ENCODE data around the gene GEMIN5. TPM values are rescaled to one million over a fixed set of nuclear protein-coding genes. Genes with fewer than 3 reads are reported as not detected.

The GEMIN5 gene
- total and polyA plus RNA-seq, 2 of the 13 experiments (the other 11 are each of a cell fraction or from before 2014, with no cell fraction given): 6.6 to 28.6 TPM

DNA sequence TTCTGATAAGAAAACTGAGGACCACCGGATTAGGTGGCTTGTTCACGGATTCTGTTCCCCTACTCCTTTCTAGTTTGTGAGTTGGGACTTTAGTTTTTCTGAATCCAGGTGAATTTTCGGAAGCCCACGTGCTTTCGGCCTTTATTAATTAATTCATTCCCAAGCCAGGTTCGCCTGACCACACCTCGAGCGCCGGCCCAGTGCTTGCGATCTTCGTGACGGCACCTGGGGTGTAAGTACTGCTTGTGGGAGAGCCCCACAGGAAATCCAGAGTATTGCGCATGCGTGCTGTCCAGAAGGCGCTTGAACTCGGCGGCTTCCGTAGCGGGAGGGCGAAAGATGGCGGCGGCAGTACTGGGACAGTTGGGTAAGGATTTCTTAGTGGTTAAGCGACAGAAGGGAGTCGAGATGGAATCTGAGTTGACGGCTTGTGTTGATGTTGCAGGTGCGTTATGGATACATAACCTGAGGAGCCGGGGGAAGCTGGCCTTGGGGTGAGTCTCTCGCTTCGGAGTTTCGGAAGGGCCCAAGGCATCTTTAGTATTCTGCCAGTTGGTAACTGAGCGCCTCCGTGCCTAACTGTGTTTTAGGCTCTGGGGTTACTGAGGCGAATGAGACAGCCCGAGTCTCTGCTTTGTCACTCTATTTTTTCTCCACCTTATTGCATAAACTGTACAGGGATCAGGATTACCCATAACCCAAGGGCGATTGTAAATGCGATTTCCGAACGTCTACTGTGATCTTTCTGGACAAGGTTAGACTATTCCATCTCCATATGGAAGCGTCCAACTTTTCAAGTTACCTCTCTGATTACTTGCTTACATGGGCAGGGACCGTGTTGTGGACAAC is 3.0 kb upstream of the GEMIN5 start, which contains the start of gene MRPL22 (continued):
- TF ChIP-seq, protein P1, sequence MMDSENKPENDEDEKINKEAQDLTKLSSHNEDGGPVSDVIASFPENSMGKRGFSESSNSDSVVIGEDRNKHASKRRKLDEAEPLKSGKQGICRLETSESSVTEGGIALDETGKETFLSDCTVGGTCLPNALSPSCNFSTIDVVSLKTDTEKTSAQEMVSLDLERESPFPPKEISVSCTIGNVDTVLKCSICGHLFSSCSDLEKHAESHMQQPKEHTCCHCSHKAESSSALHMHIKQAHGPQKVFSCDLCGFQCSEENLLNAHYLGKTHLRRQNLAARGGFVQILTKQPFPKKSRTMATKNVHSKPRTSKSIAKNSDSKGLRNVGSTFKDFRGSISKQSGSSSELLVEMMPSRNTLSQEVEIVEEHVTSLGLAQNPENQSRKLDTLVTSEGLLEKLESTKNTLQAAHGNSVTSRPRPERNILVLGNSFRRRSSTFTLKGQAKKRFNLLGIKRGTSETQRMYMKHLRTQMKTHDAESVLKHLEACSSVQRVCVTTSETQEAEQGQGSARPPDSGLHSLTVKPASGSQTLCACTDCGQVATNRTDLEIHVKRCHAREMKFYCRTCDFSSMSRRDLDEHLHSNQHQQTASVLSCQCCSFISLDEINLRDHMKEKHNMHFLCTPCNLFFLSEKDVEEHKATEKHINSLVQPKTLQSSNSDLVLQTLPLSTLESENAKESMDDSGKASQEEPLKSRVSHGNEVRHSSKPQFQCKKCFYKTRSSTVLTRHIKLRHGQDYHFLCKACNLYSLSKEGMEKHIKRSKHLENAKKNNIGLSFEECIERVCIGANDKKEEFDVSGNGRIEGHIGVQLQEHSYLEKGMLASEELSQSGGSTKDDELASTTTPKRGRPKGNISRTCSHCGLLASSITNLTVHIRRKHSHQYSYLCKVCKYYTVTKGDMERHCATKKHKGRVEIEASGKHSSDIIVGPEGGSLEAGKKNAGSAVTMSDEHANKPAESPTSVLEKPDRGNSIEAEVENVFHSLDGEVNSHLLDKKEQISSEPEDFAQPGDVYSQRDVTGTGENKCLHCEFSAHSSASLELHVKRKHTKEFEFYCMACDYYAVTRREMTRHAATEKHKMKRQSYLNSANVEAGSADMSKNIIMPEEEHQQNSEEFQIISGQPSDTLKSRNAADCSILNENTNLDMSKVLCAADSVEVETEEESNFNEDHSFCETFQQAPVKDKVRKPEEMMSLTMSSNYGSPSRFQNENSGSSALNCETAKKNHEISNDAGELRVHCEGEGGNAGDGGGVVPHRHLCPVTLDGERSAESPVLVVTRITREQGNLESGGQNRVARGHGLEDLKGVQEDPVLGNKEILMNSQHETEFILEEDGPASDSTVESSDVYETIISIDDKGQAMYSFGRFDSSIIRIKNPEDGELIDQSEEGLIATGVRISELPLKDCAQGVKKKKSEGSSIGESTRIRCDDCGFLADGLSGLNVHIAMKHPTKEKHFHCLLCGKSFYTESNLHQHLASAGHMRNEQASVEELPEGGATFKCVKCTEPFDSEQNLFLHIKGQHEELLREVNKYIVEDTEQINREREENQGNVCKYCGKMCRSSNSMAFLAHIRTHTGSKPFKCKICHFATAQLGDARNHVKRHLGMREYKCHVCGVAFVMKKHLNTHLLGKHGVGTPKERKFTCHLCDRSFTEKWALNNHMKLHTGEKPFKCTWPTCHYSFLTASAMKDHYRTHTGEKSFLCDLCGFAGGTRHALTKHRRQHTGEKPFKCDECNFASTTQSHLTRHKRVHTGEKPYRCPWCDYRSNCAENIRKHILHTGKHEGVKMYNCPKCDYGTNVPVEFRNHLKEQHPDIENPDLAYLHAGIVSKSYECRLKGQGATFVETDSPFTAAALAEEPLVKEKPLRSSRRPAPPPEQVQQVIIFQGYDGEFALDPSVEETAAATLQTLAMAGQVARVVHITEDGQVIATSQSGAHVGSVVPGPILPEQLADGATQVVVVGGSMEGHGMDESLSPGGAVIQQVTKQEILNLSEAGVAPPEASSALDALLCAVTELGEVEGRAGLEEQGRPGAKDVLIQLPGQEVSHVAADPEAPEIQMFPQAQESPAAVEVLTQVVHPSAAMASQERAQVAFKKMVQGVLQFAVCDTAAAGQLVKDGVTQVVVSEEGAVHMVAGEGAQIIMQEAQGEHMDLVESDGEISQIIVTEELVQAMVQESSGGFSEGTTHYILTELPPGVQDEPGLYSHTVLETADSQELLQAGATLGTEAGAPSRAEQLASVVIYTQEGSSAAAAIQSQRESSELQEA (CRISPR knock-in tag; IDR thresholded peaks at IDR 0.05; ENCODE audit: not compliant biosample characterization): peak; percentile 45
- 0 out of 2 replicates have a peak, but pooled peaks have one; percentile 7 for TF ChIP-seq FOSL1 (CRISPR knock-in tag; IDR thresholded peaks at IDR 0.05; ENCODE audit: borderline replicate concordance)
- TF ChIP-seq ZFP36L2 (CRISPR knock-in tag; IDR thresholded peaks at IDR 0.05): 0 out of 2 replicates have a peak, but pooled peaks have one; percentile 18
- TF ChIP-seq, protein P2, sequence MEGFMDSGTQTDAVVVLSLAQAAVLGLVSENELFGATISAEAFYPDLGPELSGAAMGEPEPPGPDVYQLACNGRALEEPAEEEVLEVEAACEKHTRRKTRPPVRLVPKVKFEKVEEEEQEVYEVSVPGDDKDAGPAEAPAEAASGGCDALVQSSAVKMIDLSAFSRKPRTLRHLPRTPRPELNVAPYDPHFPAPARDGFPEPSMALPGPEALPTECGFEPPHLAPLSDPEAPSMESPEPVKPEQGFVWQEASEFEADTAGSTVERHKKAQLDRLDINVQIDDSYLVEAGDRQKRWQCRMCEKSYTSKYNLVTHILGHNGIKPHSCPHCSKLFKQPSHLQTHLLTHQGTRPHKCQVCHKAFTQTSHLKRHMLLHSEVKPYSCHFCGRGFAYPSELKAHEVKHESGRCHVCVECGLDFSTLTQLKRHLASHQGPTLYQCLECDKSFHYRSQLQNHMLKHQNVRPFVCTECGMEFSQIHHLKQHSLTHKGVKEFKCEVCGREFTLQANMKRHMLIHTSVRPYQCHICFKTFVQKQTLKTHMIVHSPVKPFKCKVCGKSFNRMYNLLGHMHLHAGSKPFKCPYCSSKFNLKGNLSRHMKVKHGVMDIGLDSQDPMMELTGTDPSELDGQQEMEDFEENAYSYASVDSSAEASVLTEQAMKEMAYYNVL (CRISPR knock-in tag; IDR thresholded peaks at IDR 0.05; ENCODE audit: borderline replicate concordance): no peak; the same call in 1 of the 2 replicates
- no peak for TF ChIP-seq ZNF101 (CRISPR knock-in tag; IDR thresholded peaks at IDR 0.05; ENCODE audit: borderline replicate concordance, low read depth)
- TF ChIP-seq GMEB1 (CRISPR knock-in tag; IDR thresholded peaks at IDR 0.05; ENCODE audit: borderline replicate concordance): peak; percentile 48; the same call in 1 of the 2 replicates
- no peak for TF ChIP-seq ATRX (CRISPR knock-in tag; IDR thresholded peaks at IDR 0.05; ENCODE audit: borderline replicate concordance)
- no peak for TF ChIP-seq ZNF562 (CRISPR knock-in tag; IDR thresholded peaks at IDR 0.05; ENCODE audit: borderline replicate concordance)
- no peak for TF ChIP-seq RAD21 (CRISPR knock-in tag; IDR thresholded peaks at IDR 0.05)
- TF ChIP-seq REXO4 (CRISPR knock-in tag; IDR thresholded peaks at IDR 0.05; ENCODE audit: borderline replicate concordance): no peak
- TF ChIP-seq SNAI1 (CRISPR knock-in tag; IDR thresholded peaks at IDR 0.05; ENCODE audit: borderline replicate concordance): peak; percentile 75; the same call in 1 of the 2 replicates
- 0 out of 2 replicates have a peak, but pooled peaks have one; percentile 46 for TF ChIP-seq E2F1 (CRISPR knock-in tag; IDR thresholded peaks at IDR 0.05)
- TF ChIP-seq ZNF737 (CRISPR knock-in tag; IDR thresholded peaks at IDR 0.05; ENCODE audit: borderline replicate concordance): no peak

Measured in HepG2 (cell line).